Nephron progenitor cell (in vitro differentiated cells): ENCODE results near the gene APOB.

Source experiments
- DNase-seq: peaks from one replicate; pipeline ENCODE4 v3.0.0; 2021
- H3K27ac Mint-ChIP-seq: 2 replicates; pipeline ENCODE4 v1.8.0; 2021; ENCODE audit warnings: mild to moderate bottlenecking, moderate library complexity, mixed read lengths
- H3K27me3 Mint-ChIP-seq: 2 replicates; pipeline ENCODE4 v1.8.0; 2021; ENCODE audit warnings: mild to moderate bottlenecking, low read depth, mixed read lengths; ENCODE audit not compliant: poor library complexity
- H3K36me3 Mint-ChIP-seq: 2 replicates; pipeline ENCODE4 v1.8.0; 2021; ENCODE audit warnings: low read depth, mixed read lengths
- H3K4me1 Mint-ChIP-seq: 2 replicates; pipeline ENCODE4 v1.8.0; 2021; ENCODE audit warnings: mixed read lengths
- H3K4me3 Mint-ChIP-seq: 2 replicates; pipeline ENCODE4 v1.8.0; 2021; ENCODE audit warnings: mild to moderate bottlenecking, moderate library complexity, mixed read lengths
- H3K9me3 Mint-ChIP-seq: 2 replicates; pipeline ENCODE4 v1.8.0; 2021; ENCODE audit warnings: mild to moderate bottlenecking, moderate library complexity, mixed read lengths
- CTCF ChIP-seq: fragments of 200-600 bp; sonication (generic); IDR thresholded peaks from 2 replicates; pipeline ENCODE4 v1.5.0; 2021; ENCODE audit warnings: antibody characterized with exemption

The APOB gene, protein sequence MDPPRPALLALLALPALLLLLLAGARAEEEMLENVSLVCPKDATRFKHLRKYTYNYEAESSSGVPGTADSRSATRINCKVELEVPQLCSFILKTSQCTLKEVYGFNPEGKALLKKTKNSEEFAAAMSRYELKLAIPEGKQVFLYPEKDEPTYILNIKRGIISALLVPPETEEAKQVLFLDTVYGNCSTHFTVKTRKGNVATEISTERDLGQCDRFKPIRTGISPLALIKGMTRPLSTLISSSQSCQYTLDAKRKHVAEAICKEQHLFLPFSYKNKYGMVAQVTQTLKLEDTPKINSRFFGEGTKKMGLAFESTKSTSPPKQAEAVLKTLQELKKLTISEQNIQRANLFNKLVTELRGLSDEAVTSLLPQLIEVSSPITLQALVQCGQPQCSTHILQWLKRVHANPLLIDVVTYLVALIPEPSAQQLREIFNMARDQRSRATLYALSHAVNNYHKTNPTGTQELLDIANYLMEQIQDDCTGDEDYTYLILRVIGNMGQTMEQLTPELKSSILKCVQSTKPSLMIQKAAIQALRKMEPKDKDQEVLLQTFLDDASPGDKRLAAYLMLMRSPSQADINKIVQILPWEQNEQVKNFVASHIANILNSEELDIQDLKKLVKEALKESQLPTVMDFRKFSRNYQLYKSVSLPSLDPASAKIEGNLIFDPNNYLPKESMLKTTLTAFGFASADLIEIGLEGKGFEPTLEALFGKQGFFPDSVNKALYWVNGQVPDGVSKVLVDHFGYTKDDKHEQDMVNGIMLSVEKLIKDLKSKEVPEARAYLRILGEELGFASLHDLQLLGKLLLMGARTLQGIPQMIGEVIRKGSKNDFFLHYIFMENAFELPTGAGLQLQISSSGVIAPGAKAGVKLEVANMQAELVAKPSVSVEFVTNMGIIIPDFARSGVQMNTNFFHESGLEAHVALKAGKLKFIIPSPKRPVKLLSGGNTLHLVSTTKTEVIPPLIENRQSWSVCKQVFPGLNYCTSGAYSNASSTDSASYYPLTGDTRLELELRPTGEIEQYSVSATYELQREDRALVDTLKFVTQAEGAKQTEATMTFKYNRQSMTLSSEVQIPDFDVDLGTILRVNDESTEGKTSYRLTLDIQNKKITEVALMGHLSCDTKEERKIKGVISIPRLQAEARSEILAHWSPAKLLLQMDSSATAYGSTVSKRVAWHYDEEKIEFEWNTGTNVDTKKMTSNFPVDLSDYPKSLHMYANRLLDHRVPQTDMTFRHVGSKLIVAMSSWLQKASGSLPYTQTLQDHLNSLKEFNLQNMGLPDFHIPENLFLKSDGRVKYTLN (N-terminal part only)

DNA sequence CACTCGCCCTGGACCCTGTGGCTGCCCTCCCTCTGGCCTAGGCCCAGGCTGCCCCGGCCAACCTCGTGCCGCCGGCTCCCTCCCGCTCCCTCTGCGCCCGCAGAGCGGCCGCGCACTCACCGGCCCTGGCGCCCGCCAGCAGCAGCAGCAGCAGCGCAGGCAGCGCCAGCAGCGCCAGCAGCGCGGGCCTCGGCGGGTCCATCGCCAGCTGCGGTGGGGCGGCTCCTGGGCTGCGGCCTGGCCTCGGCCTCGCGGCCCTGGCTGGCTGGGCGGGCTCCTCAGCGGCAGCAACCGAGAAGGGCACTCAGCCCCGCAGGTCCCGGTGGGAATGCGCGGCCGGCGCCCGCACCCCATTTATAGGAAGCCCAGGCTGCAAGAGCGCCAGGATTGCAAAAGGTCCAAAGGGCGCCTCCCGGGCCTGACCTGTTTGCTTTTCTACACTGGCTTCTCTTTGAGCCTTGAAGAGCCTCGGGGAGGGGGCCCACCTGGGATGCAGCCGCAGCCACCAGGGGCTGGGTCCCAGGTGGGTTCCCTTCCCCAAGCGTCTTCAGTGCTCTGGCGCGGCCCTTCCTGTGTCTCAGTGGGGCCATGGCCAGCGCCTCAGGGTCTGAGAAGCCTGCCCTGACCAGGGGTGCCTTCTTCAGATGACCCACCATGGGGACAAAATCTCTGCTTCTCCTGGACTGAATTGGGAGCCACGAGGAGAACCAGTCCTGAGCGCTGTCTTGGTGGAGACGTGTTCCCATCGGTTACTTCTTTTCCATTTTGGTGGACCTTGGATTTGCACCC lies at the start of gene APOB:
Gene APOB (minus strand): TSS at position 330 of the 789 bp plus-strand sequence. CDS start 128 bp downstream, at position 202.
- H3K9me3 Mint-ChIP-seq = no peaks in the 10 kb centered on the region
- no peak within 1 kb of the TSS for H3K27ac Mint-ChIP-seq
- peak within 1 kb of the TSS; percentile 79 for H3K4me3 Mint-ChIP-seq
- no peaks in the 10 kb centered on the region for H3K36me3 Mint-ChIP-seq
- TF ChIP-seq CTCF = no peak
- peak; percentile 72 for DNase-seq
- H3K27me3 Mint-ChIP-seq = peaks cover 78% of the 10 kb centered on the region
- peaks cover 6% of the 10 kb centered on the region for H3K4me1 Mint-ChIP-seq

- no peak for DNase-seq
- no peak overlapping the region for H3K27ac Mint-ChIP-seq
- no peak for TF ChIP-seq CTCF
- H3K27me3 Mint-ChIP-seq = peaks cover 6% of the 10 kb centered on the region
- H3K4me1 Mint-ChIP-seq = peaks cover 7% of the 10 kb centered on the region
- no peaks in the 10 kb centered on the region for H3K9me3 Mint-ChIP-seq
- no peak overlapping the region for H3K4me3 Mint-ChIP-seq
- H3K36me3 Mint-ChIP-seq = no peaks in the 10 kb centered on the region
These were observed 48.5 kb upstream of the APOB start for GRCh38 chr2:21092308-21092869.

- H3K27me3 Mint-ChIP-seq = peaks cover 6% of the 10 kb centered on the region
- no peak overlapping the region for H3K27ac Mint-ChIP-seq
- H3K4me1 Mint-ChIP-seq = no peaks in the 10 kb centered on the region
- H3K4me3 Mint-ChIP-seq = no peak overlapping the region
- H3K9me3 Mint-ChIP-seq = peaks cover 9% of the 10 kb centered on the region
- DNase-seq = no peak
- TF ChIP-seq CTCF = no peak
- H3K36me3 Mint-ChIP-seq = no peaks in the 10 kb centered on the region
These were observed 40.5 kb upstream of the APOB start for GRCh38 chr2:21084401-21084800.

- Mint-ChIP-seq H3K4me1 (no peaks in the 10 kb centered on the region), H3K27ac (no peak overlapping the region), H3K9me3 (peaks cover 14% of the 10 kb centered on the region), H3K4me3 (no peak overlapping the region), H3K27me3 (peaks cover 2% of the 10 kb centered on the region), H3K36me3 (no peaks in the 10 kb centered on the region)
- no peak for TF ChIP-seq CTCF
- no peak for DNase-seq
These were observed 39.6 kb upstream of the APOB start for GRCh38 chr2:21083482-21083881.

GRCh38 chr2:21078296-21078695 lies 34.4 kb upstream of the APOB start:
- no peak for DNase-seq
- H3K27me3 Mint-ChIP-seq = peaks cover under 1% of the 10 kb centered on the region
- no peak overlapping the region for H3K4me3 Mint-ChIP-seq

More at GRCh38 chr2:21078296-21078695, 34.4 kb upstream of the APOB start:
- no peaks in the 10 kb centered on the region for H3K36me3 Mint-ChIP-seq
- TF ChIP-seq CTCF = no peak
- H3K9me3 Mint-ChIP-seq = peaks cover 18% of the 10 kb centered on the region
- no peaks in the 10 kb centered on the region for H3K4me1 Mint-ChIP-seq
- no peak overlapping the region for H3K27ac Mint-ChIP-seq
